Activated CD4-positive, alpha-beta T cell treated with anti-CD3 and anti-CD28 coated beads for 36 hours (primary cell): ENCODE data around the gene DENND11. TPM values are rescaled to one million over a fixed set of nuclear protein-coding genes. Genes with fewer than 3 reads are reported as not detected.
"Not testable (repeated sequence)": the region's sequence is repeated elsewhere in the genome, so short reads cannot be mapped to it uniquely, and the experiment has no call there.

ENCODE experiments used
- ATAC-seq: fragments of 200-7000 bp; cut with Tn5 transposase; one replicate; pipeline ENCODE4 v1.10.0; 2021; ENCODE audit warnings: mild to moderate bottlenecking, moderate library complexity
- CTCF ChIA-PET: fragments of 350-600 bp; sonication (Branson Sonifier 250); formaldehyde crosslinking; loops from one replicate; lab custom pipeline; 2021; ENCODE audit warnings: antibody characterized with exemption; lab: Charles Lee
- POLR2A ChIA-PET: fragments of 350-600 bp; sonication (Branson Sonifier 250); formaldehyde crosslinking; loops from one replicate; lab custom pipeline; 2021; ENCODE audit warnings: antibody characterized with exemption, inconsistent platforms; lab: Charles Lee
- DNase-seq: peaks from one replicate; pipeline ENCODE4 v3.0.0-alpha.2; 2020
- H3K27ac Mint-ChIP-seq: one replicate; pipeline ENCODE4 v1.8.0; 2021; ENCODE audit warnings: mixed read lengths
- H3K27me3 Mint-ChIP-seq: one replicate; pipeline ENCODE4 v1.8.0; 2021; ENCODE audit warnings: mixed read lengths
- H3K36me3 Mint-ChIP-seq: one replicate; pipeline ENCODE4 v1.8.0; 2021; ENCODE audit warnings: low read depth, mixed read lengths
- H3K4me1 Mint-ChIP-seq: one replicate; pipeline ENCODE4 v1.8.0; 2021; ENCODE audit warnings: mixed read lengths
- H3K4me3 Mint-ChIP-seq: one replicate; pipeline ENCODE4 v1.8.0; 2021; ENCODE audit warnings: mild to moderate bottlenecking, moderate library complexity, mixed read lengths
- H3K9me3 Mint-ChIP-seq: one replicate; pipeline ENCODE4 v1.8.0; 2021; ENCODE audit warnings: low read depth, mixed read lengths
- intact Hi-C, 2 experiments: fragments of 100-400 bp; cut with DNase I in 1 of 2; cut with micrococcal nuclease in 1 of 2; formaldehyde crosslinking; loops; one replicate each; pipeline versions ENCODE4 v1.14.2 to v1.15.1; 2022 to 2024; cut with DNase I, micrococcal nuclease
- total RNA-seq, 2 experiments: library from RNA; stranded (reverse); gene quantifications; one replicate each; pipeline ENCODE4 v1.2.3, GENCODE V29; 2021

Gene DENND11
- total RNA-seq, 2 experiments from 2014 or later, result 21.2 to 27.6 TPM

- ChIA-PET POLR2A (interaction anchor here (0.8 kb wide), 1 partner anchor 43 kb away, joined by 3 read pairs; no protein-coding TSS in a partner anchor), CTCF (no interaction called here)
- peaks cover 56% of the 10 kb centered on the region for H3K4me1 Mint-ChIP-seq
Observed at GRCh38 chr7:141697211-141697871, 4.6 kb downstream of the DENND11 start.

GRCh38 chr7:141696348-141696747 is 5.6 kb downstream of the DENND11 start:
- Mint-ChIP-seq H3K4me1 (peaks cover 56% of the 10 kb centered on the region), H3K27ac (no peak overlapping the region), H3K4me3 (no peak overlapping the region), H3K27me3 (no peaks in the 10 kb centered on the region), H3K36me3 (peaks cover 4% of the 10 kb centered on the region), H3K9me3 (no peaks in the 10 kb centered on the region)
- ATAC-seq (no peak), DNase-seq (no peak)
- intact Hi-C loops, result no loop called here
- ChIA-PET POLR2A (no interaction called here), CTCF (interaction anchor here (0.9 kb wide), 1 partner anchor 41 kb away, joined by 4 read pairs; the partner anchor contains the start of gene SSBP1)

More at GRCh38 chr7:141697211-141697871, 4.6 kb downstream of the DENND11 start:
- DNase-seq, result no peak
- Mint-ChIP-seq H3K27ac (no peak overlapping the region), H3K36me3 (peaks cover 4% of the 10 kb centered on the region), H3K4me3 (no peak overlapping the region), H3K9me3 (no peaks in the 10 kb centered on the region), H3K27me3 (no peaks in the 10 kb centered on the region)
- intact Hi-C loops, result no loop called here
- ATAC-seq, result no peak

GRCh38 chr7:141695803-141696289 is 6.1 kb downstream of the DENND11 start:
- H3K4me1 Mint-ChIP-seq, result peaks cover 54% of the 10 kb centered on the region
- no peak overlapping the region for H3K27ac Mint-ChIP-seq
- no peak for ATAC-seq
- no peak overlapping the region for H3K4me3 Mint-ChIP-seq
- ChIA-PET CTCF (interaction anchor here (0.9 kb wide), 1 partner anchor 42 kb away, joined by 4 read pairs; the partner anchor contains the start of gene SSBP1), POLR2A (no interaction called here)
- intact Hi-C loops, result no loop called here
- H3K27me3 Mint-ChIP-seq, result no peaks in the 10 kb centered on the region
- DNase-seq, result no peak
- H3K9me3 Mint-ChIP-seq, result no peaks in the 10 kb centered on the region
- H3K36me3 Mint-ChIP-seq, result peaks cover 4% of the 10 kb centered on the region

- Mint-ChIP-seq H3K4me3 (no peak overlapping the region), H3K9me3 (no peaks in the 10 kb centered on the region), H3K27me3 (no peaks in the 10 kb centered on the region), H3K4me1 (peaks cover 28% of the 10 kb centered on the region), H3K36me3 (peaks cover 4% of the 10 kb centered on the region), H3K27ac (no peak overlapping the region)
- no peak for DNase-seq
- CTCF ChIA-PET, result no interaction called here
- no peak for ATAC-seq
- POLR2A ChIA-PET, result no interaction called here
- intact Hi-C loops, result no loop called here
Observed at GRCh38 chr7:141693082-141693481, 8.9 kb downstream of the DENND11 start.

- DNase-seq (no peak), ATAC-seq (no peak)
- Mint-ChIP-seq H3K27me3 (no peaks in the 10 kb centered on the region), H3K4me1 (peaks cover 17% of the 10 kb centered on the region), H3K4me3 (no peak overlapping the region), H3K9me3 (no peaks in the 10 kb centered on the region), H3K36me3 (peaks cover 5% of the 10 kb centered on the region), H3K27ac (no peak overlapping the region)
- ChIA-PET CTCF (no interaction called here), POLR2A (no interaction called here)
- intact Hi-C loops, result no loop called here
Observed at GRCh38 chr7:141691961-141692360, 10.0 kb downstream of the DENND11 start.

GRCh38 chr7:141691540-141691939 is 10.4 kb downstream of the DENND11 start:
- Mint-ChIP-seq H3K9me3 (no peaks in the 10 kb centered on the region), H3K27ac (no peak overlapping the region), H3K4me3 (no peak overlapping the region), H3K36me3 (peaks cover 8% of the 10 kb centered on the region), H3K27me3 (no peaks in the 10 kb centered on the region), H3K4me1 (peaks cover 13% of the 10 kb centered on the region)
- POLR2A ChIA-PET, result no interaction called here
- no peak for DNase-seq
- CTCF ChIA-PET, result no interaction called here
- intact Hi-C loops, result no loop called here
- no peak for ATAC-seq

GRCh38 chr7:141689072-141689825 is 12.7 kb downstream of the DENND11 start:
- intact Hi-C loops, H3K9me3 Mint-ChIP-seq, H3K27me3 Mint-ChIP-seq, H3K27ac Mint-ChIP-seq, ATAC-seq, H3K4me3 Mint-ChIP-seq, H3K4me1 Mint-ChIP-seq, POLR2A ChIA-PET, DNase-seq: not testable (repeated sequence)
- CTCF ChIA-PET, result interaction anchor here (0.7 to 1.6 kb wide), 3 partner anchors 14 to 35 kb away, joined by 3 to 4 read pairs (median 3); no protein-coding TSS in a partner anchor
- peaks cover 13% of the 10 kb centered on the region for H3K36me3 Mint-ChIP-seq

- no peak overlapping the region for H3K27ac Mint-ChIP-seq
- CTCF ChIA-PET, result no interaction called here
- ATAC-seq (no peak), DNase-seq (no peak)
- H3K4me3 Mint-ChIP-seq, result no peak overlapping the region
- H3K9me3 Mint-ChIP-seq, result no peaks in the 10 kb centered on the region
- POLR2A ChIA-PET, result no interaction called here
- intact Hi-C loops, result no loop called here
- H3K27me3 Mint-ChIP-seq, result no peaks in the 10 kb centered on the region
- H3K36me3 Mint-ChIP-seq, result peaks cover 13% of the 10 kb centered on the region
- peaks cover 2% of the 10 kb centered on the region for H3K4me1 Mint-ChIP-seq
Observed at GRCh38 chr7:141688043-141688442, 13.9 kb downstream of the DENND11 start.

- POLR2A ChIA-PET, result interaction anchor here (0.6 kb wide), 1 partner anchor 449 kb away, joined by 3 read pairs; no protein-coding TSS in a partner anchor
- ATAC-seq (no peak), DNase-seq (no peak)
- CTCF ChIA-PET, result no interaction called here
- no peaks in the 10 kb centered on the region for H3K4me1 Mint-ChIP-seq
- no peak overlapping the region for H3K27ac Mint-ChIP-seq
- no peaks in the 10 kb centered on the region for H3K9me3 Mint-ChIP-seq
- H3K4me3 Mint-ChIP-seq, result no peak overlapping the region
- no peaks in the 10 kb centered on the region for H3K27me3 Mint-ChIP-seq
- H3K36me3 Mint-ChIP-seq, result peaks cover 19% of the 10 kb centered on the region
- intact Hi-C loops, result no loop called here
Observed at GRCh38 chr7:141686670-141687069, 15.3 kb downstream of the DENND11 start.

GRCh38 chr7:141686074-141686473 is 15.9 kb downstream of the DENND11 start:
- CTCF ChIA-PET, result interaction anchor here (0.9 to 1.1 kb wide), 2 partner anchors 52 to 75 kb away, joined by 3 read pairs; partner anchors contain the start of gene SSBP1
- no peak for ATAC-seq
- intact Hi-C loops, result no loop called here
- no peak overlapping the region for H3K27ac Mint-ChIP-seq
- POLR2A ChIA-PET, result interaction anchor here (0.6 kb wide), 1 partner anchor 450 kb away, joined by 3 read pairs; no protein-coding TSS in a partner anchor
- no peaks in the 10 kb centered on the region for H3K9me3 Mint-ChIP-seq
- H3K4me1 Mint-ChIP-seq, result no peaks in the 10 kb centered on the region
- H3K27me3 Mint-ChIP-seq, result no peaks in the 10 kb centered on the region
- no peak overlapping the region for H3K4me3 Mint-ChIP-seq
- DNase-seq, result no peak
- H3K36me3 Mint-ChIP-seq, result peaks cover 19% of the 10 kb centered on the region

GRCh38 chr7:141685285-141686023 is 16.5 kb downstream of the DENND11 start:
- POLR2A ChIA-PET, result no interaction called here
- no peak for ATAC-seq

More at GRCh38 chr7:141685285-141686023, 16.5 kb downstream of the DENND11 start:
- Mint-ChIP-seq H3K9me3 (no peaks in the 10 kb centered on the region), H3K4me3 (no peak overlapping the region), H3K27ac (no peak overlapping the region), H3K36me3 (peaks cover 19% of the 10 kb centered on the region), H3K4me1 (no peaks in the 10 kb centered on the region), H3K27me3 (no peaks in the 10 kb centered on the region)
- intact Hi-C loops, result no loop called here
- CTCF ChIA-PET, result interaction anchor here (0.9 to 1.1 kb wide), 2 partner anchors 52 to 76 kb away, joined by 3 read pairs; partner anchors contain the start of gene SSBP1
- no peak for DNase-seq
